A549 (cell line): ENCODE data around the gene SLC35B2. TPM values are rescaled to one million over a fixed set of nuclear protein-coding genes. Genes with fewer than 3 reads are reported as not detected.

ENCODE experiments used
- ATAC-seq, 2 experiments: fragments of 200-7000 bp in 1 of 2; fragments of >200 bp in 1 of 2; cut with Nextera tagmentation in 1 of 2; cut with Tn5 transposase in 1 of 2; 3 replicates each; pipeline versions ENCODE4 v1.8.0 to v1.9.1; 2018 to 2020; ENCODE audit warnings: mild to moderate bottlenecking in 1 of 2, moderate library complexity in 1 of 2
- CTCF ChIA-PET: fragments of 300-600 bp; sonication (Branson Sonifier 250); formaldehyde crosslinking; extraction: SDS; loops from one replicate; lab custom pipeline; 2021; ENCODE audit warnings: antibody characterized with exemption, inconsistent platforms; lab: Yijun Ruan, JAX
- POLR2A ChIA-PET: fragments of 350-600 bp; formaldehyde crosslinking; extraction: SDS; loops from one replicate; lab custom pipeline; 2021; ENCODE audit warnings: antibody characterized with exemption, inconsistent platforms; lab: Yijun Ruan, JAX
- DNase-seq, 2 experiments: peaks; one replicate each; pipeline versions ENCODE4 v3.0.0 to v3.0.0-alpha.2; 2011 to 2016; ENCODE audit warnings: low read depth in 1 of 2, low spot score in 1 of 2
- FAIRE-seq: peaks from 2 replicates; lab custom pipeline; 2011; peaks lifted over from hg19 to GRCh38; lab: Jason Lieb, UNC
- H3K27ac ChIP-seq, 2 experiments: fragments of >200 bp; sonication (Bioruptor Twin); formaldehyde crosslinking; 3 replicates each; pipeline ENCODE4 v1.5.1; 2016 to 2017
- H3K4me1 ChIP-seq: fragments of >200 bp; sonication (Bioruptor Twin); formaldehyde crosslinking; 3 replicates; pipeline ENCODE4 v1.6.1; 2016
- H3K4me2 ChIP-seq: fragments of >200 bp; sonication (Bioruptor Twin); formaldehyde crosslinking; 3 replicates; pipeline ENCODE4 v1.6.1; 2016
- H3K4me3 ChIP-seq: fragments of >200 bp; sonication (Bioruptor Twin); formaldehyde crosslinking; 3 replicates; pipeline ENCODE4 v1.5.1; 2016
- H3K9me3 ChIP-seq: fragments of >200 bp; sonication (Bioruptor Twin); formaldehyde crosslinking; 3 replicates; pipeline ENCODE4 v1.6.1; 2016
- BHLHE40 ChIP-seq: IDR thresholded peaks from 2 replicates; pipeline ENCODE4 v1.6.1; 2012; ENCODE audit warnings: low read depth, low read length, inconsistent platforms
- CBX8 ChIP-seq: fragments of 200-600 bp; sonication (generic); IDR thresholded peaks from 2 replicates; pipeline ENCODE4 v1.6.1; 2016
- CEBPB ChIP-seq, 2 experiments: fragments of >200 bp in 1 of 2; sonication (Bioruptor Twin) in 1 of 2; formaldehyde crosslinking in 1 of 2; IDR thresholded peaks; 2 replicates each; pipeline ENCODE4 v1.6.1; 2012 to 2016
- CHD2 ChIP-seq: fragments of 150-350 bp; IDR thresholded peaks from 2 replicates; pipeline ENCODE4 v1.6.1; 2014; ENCODE audit warnings: low read length; ENCODE audit not compliant: partially characterized antibody
- EHF ChIP-seq: fragments of 250-450 bp; sonication (Bioruptor Pico); IDR thresholded peaks from 2 replicates; pipeline ENCODE4 v1.5.0; 2020; ENCODE audit warnings: mild to moderate bottlenecking
- EHMT2 ChIP-seq: fragments of 200-600 bp; sonication (generic); IDR thresholded peaks from 2 replicates; pipeline ENCODE4 v1.6.1; 2016; ENCODE audit warnings: antibody characterized with exemption, low read depth, mild to moderate bottlenecking, moderate library complexity
- KDM1A ChIP-seq: fragments of 200-600 bp; sonication (generic); IDR thresholded peaks from 2 replicates; pipeline ENCODE4 v1.6.1; 2016; ENCODE audit warnings: low read depth, mild to moderate bottlenecking
- KDM5A ChIP-seq: fragments of 200-600 bp; sonication (generic); IDR thresholded peaks from 2 replicates; pipeline ENCODE4 v1.6.1; 2016; ENCODE audit warnings: antibody characterized with exemption, mild to moderate bottlenecking
- NFE2L2 ChIP-seq: fragments of 150-350 bp; conservative IDR thresholded peaks from 2 replicates; pipeline ENCODE4 v1.6.1; 2014; ENCODE audit warnings: low read length
- NPAS2 ChIP-seq: fragments of 250-450 bp; sonication (Bioruptor Pico); IDR thresholded peaks from 2 replicates; pipeline ENCODE4 v1.8.0; 2022; ENCODE audit warnings: mild to moderate bottlenecking, moderate library complexity, borderline replicate concordance
- RAD21 ChIP-seq, 2 experiments: fragments of >200 bp in 1 of 2; sonication (Bioruptor Twin) in 1 of 2; formaldehyde crosslinking in 1 of 2; IDR thresholded peaks in 1 of 2; conservative IDR thresholded peaks in 1 of 2; 2 replicates in 1 of 2; 3 replicates in 1 of 2; pipeline ENCODE4 v1.6.1; 2012 to 2018; ENCODE audit warnings: inconsistent platforms in 1 of 2
- RFX5 ChIP-seq: fragments of 450-650 bp; IDR thresholded peaks from 2 replicates; pipeline ENCODE4 v1.7.1; 2014; ENCODE audit warnings: antibody characterized with exemption, mild to moderate bottlenecking, moderate library complexity
- WGBS: methylation state at CpG from one replicate; pipeline ENCODE4 v1.1.6; 2017; ENCODE audit errors: missing lambda C conversion rate; 5-methylcytosine and 5-hydroxymethylcytosine counted together
- polyA plus RNA-seq, 4 experiments: library from polyadenylated mRNA; depleted of rRNA in 3 of 4; stranded (reverse); fragments of >200 nt; fragmentation: RNase III in 1 of 4; extraction: RNeasy Plus Mini Kit Qiagen cat#74134 plus additional on column Dnase treatment in 1 of 4; gene quantifications; 2 replicates in 3 of 4; 3 replicates in 1 of 4; pipeline ENCODE4 v1.2.3, GENCODE V29; 2011 to 2017
- TF ChIP-seq, protein P1 (sequence below): fragments of 150-350 bp; IDR thresholded peaks from 2 replicates; pipeline ENCODE4 v1.6.1; 2014; ENCODE audit warnings: low read depth, mild to moderate bottlenecking, low read length
- TF ChIP-seq, protein P2 (sequence below): IDR thresholded peaks from 2 replicates; pipeline ENCODE4 v1.6.1; 2012; ENCODE audit warnings: low read depth, borderline replicate concordance
- TF ChIP-seq, protein P3 (sequence below): fragments of >200 bp; sonication (Bioruptor Twin); formaldehyde crosslinking; IDR thresholded peaks from 2 replicates; pipeline ENCODE4 v1.6.1; 2016
- TF ChIP-seq, protein P4 (sequence below): fragments of 200-600 bp; sonication (generic); IDR thresholded peaks from 2 replicates; pipeline ENCODE4 v1.6.1; 2016; ENCODE audit warnings: antibody characterized with exemption, mild to moderate bottlenecking, moderate library complexity
- TF ChIP-seq, protein P5 (sequence below): fragments of 450-650 bp; IDR thresholded peaks from 2 replicates; pipeline ENCODE4 v1.6.1; 2014; ENCODE audit warnings: antibody characterized with exemption

The SLC35B2 gene
- polyA plus RNA-seq, 2 of the 4 experiments (the other 2 are of a cell fraction), result 44.5 to 45.6 TPM

- DNase-seq, result no peak
These were observed 1.1 kb upstream of the SLC35B2 start for GRCh38 chr6:44258325-44258863.

GRCh38 chr6:44257753-44258324, 511 bp upstream of the SLC35B2 start:
- no peak for TF ChIP-seq CBX8
- no peak for TF ChIP-seq RAD21 (conservative IDR thresholded peaks at IDR 0.05 in 1 of 2, IDR thresholded peaks at IDR 0.05 in 1 of 2)
- no peak for TF ChIP-seq NPAS2 (CRISPR knock-in tag)
- no peak for TF ChIP-seq KDM5A
- TF ChIP-seq, protein P1, sequence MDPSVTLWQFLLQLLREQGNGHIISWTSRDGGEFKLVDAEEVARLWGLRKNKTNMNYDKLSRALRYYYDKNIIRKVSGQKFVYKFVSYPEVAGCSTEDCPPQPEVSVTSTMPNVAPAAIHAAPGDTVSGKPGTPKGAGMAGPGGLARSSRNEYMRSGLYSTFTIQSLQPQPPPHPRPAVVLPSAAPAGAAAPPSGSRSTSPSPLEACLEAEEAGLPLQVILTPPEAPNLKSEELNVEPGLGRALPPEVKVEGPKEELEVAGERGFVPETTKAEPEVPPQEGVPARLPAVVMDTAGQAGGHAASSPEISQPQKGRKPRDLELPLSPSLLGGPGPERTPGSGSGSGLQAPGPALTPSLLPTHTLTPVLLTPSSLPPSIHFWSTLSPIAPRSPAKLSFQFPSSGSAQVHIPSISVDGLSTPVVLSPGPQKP, result no peak
- TF ChIP-seq CEBPB (IDR thresholded peaks at IDR 0.05), result no peak
- TF ChIP-seq, protein P2, sequence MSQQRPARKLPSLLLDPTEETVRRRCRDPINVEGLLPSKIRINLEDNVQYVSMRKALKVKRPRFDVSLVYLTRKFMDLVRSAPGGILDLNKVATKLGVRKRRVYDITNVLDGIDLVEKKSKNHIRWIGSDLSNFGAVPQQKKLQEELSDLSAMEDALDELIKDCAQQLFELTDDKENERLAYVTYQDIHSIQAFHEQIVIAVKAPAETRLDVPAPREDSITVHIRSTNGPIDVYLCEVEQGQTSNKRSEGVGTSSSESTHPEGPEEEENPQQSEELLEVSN, result no peak
- no peak for TF ChIP-seq RFX5
- TF ChIP-seq, protein P3, sequence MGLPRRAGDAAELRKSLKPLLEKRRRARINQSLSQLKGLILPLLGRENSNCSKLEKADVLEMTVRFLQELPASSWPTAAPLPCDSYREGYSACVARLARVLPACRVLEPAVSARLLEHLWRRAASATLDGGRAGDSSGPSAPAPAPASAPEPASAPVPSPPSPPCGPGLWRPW, result no peak
- TF ChIP-seq EHMT2, result no peak
- TF ChIP-seq, protein P4, sequence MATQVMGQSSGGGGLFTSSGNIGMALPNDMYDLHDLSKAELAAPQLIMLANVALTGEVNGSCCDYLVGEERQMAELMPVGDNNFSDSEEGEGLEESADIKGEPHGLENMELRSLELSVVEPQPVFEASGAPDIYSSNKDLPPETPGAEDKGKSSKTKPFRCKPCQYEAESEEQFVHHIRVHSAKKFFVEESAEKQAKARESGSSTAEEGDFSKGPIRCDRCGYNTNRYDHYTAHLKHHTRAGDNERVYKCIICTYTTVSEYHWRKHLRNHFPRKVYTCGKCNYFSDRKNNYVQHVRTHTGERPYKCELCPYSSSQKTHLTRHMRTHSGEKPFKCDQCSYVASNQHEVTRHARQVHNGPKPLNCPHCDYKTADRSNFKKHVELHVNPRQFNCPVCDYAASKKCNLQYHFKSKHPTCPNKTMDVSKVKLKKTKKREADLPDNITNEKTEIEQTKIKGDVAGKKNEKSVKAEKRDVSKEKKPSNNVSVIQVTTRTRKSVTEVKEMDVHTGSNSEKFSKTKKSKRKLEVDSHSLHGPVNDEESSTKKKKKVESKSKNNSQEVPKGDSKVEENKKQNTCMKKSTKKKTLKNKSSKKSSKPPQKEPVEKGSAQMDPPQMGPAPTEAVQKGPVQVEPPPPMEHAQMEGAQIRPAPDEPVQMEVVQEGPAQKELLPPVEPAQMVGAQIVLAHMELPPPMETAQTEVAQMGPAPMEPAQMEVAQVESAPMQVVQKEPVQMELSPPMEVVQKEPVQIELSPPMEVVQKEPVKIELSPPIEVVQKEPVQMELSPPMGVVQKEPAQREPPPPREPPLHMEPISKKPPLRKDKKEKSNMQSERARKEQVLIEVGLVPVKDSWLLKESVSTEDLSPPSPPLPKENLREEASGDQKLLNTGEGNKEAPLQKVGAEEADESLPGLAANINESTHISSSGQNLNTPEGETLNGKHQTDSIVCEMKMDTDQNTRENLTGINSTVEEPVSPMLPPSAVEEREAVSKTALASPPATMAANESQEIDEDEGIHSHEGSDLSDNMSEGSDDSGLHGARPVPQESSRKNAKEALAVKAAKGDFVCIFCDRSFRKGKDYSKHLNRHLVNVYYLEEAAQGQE, result no peak
- TF ChIP-seq KDM1A, result no peak
- no peak for TF ChIP-seq NFE2L2
- TF ChIP-seq EHF, result no peak
- TF ChIP-seq, protein P5, sequence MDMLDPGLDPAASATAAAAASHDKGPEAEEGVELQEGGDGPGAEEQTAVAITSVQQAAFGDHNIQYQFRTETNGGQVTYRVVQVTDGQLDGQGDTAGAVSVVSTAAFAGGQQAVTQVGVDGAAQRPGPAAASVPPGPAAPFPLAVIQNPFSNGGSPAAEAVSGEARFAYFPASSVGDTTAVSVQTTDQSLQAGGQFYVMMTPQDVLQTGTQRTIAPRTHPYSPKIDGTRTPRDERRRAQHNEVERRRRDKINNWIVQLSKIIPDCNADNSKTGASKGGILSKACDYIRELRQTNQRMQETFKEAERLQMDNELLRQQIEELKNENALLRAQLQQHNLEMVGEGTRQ, result no peak
- no peak for TF ChIP-seq BHLHE40
- CTCF ChIA-PET, result interaction anchor here (0.8 to 3.7 kb wide), 4 partner anchors 10 to 81 kb away, joined by 3 to 16 read pairs (median 4); partner anchors contain the start of gene MYMX
- ATAC-seq, result no peak
- H3K4me2 ChIP-seq, result peak overlapping the region; percentile 88
- DNase-seq, result no peak
- peak overlapping the region; percentile 93 to 99 for H3K27ac ChIP-seq
- H3K4me1 ChIP-seq, result peaks cover 28% of the 10 kb centered on the region
- peak overlapping the region; percentile 96 for H3K4me3 ChIP-seq
- no peak for FAIRE-seq
- WGBS, result 34% methylated on average over 15 of the region's 15 CpGs
- POLR2A ChIA-PET, result interaction anchor here (1.7 kb wide), 1 partner anchor 11 kb away, joined by 38 read pairs; the partner anchor contains the start of gene HSP90AB1
- no peaks in the 10 kb centered on the region for H3K9me3 ChIP-seq

More at GRCh38 chr6:44258325-44258863, 1.1 kb upstream of the SLC35B2 start:
- ATAC-seq (no peak), FAIRE-seq (no peak)
- Histone ChIP-seq H3K9me3 (no peaks in the 10 kb centered on the region), H3K4me2 (peak overlapping the region; percentile 88; the same call in 1 of the 3 replicates), H3K27ac (peak overlapping the region in 1 of 2 experiments; percentile 99; a peak in 3 of 6 replicates), H3K4me3 (no peak overlapping the region), H3K4me1 (peaks cover 28% of the 10 kb centered on the region)
- WGBS, result 76% methylated on average over 9 of the region's 9 CpGs
- TF ChIP-seq, protein P3, result no peak
- TF ChIP-seq CHD2, result no peak
- ChIA-PET CTCF (interaction anchor here (0.8 to 3.7 kb wide), 3 partner anchors 9 to 81 kb away, joined by 3 to 16 read pairs (median 5); no protein-coding TSS in a partner anchor), POLR2A (no interaction called here)
